Upper lobe of left lung (tissue), 4 donors: ENCODE results near the gene CABYR.

Source experiments
- POLR2A ChIP-seq, 4 donors: fragments of 450-650 bp; IDR thresholded peaks; one replicate each; pipeline ENCODE4 v1.5.1; 2016 to 2017; ENCODE audit warnings: antibody characterized with exemption in 4 of 4, mild to moderate bottlenecking in 2 of 4
- POLR2AphosphoS5 ChIP-seq, 2 donors: sonication (generic); formaldehyde crosslinking; IDR thresholded peaks; one replicate each; pipeline ENCODE4 v1.5.1; 2017; ENCODE audit warnings: antibody characterized with exemption in 2 of 2

- TF ChIP-seq POLR2A (IDR thresholded peaks at IDR 0.05) = no peak
- TF ChIP-seq POLR2AphosphoS5 (IDR thresholded peaks at IDR 0.05) = no peak
Observed at GRCh38 chr18:24160086-24160485, 21.2 kb downstream of the CABYR start.
